NT2/D1 (cell line): Measurements from ENCODE around the gene ABI3BP.

ENCODE experiments used
- SUZ12 ChIP-seq: IDR thresholded peaks from 2 replicates; pipeline ENCODE4 v1.6.1; 2011; ENCODE audit not compliant: insufficient read length, insufficient read depth; ENCODE audit errors: extremely low read depth
- YY1 ChIP-seq: IDR thresholded peaks from 2 replicates; pipeline ENCODE4 v1.6.1; 2011; ENCODE audit not compliant: insufficient read length, insufficient read depth
- ZNF274 ChIP-seq: IDR thresholded peaks from 2 replicates; pipeline ENCODE4 v1.6.1; 2011; ENCODE audit warnings: mild to moderate bottlenecking, low read depth, low read length

DNA sequence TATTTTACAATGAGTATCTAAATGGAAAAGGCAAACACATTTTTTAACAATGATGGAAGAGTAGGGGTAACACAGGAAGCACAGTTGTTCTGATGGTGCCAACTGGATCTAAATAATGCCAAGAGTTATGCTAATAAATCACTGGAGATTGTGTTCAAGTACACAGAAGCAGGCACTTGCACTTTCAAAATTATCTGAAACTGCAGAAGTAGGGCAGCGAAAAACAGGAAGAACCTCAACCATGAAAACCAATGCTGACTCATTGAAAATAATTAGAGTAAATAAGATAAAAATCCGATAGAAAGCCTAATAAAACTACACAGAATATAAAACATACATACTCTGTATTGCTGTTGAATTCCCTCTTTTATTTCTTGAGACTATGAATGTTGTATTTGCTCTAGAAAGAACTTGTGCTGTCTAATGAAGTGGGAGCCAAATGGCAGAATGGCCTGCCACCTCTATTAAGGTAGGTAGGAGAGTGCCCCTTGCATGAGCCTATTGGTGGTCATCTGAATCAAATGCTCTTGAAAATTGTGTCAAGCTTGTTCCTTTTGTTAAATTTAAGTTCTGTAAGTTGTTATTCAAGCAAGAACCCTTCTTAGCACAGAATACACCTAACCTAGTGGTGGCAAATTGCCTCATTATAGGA lies 93.7 kb downstream of the ABI3BP start:
- TF ChIP-seq YY1 (no peak), ZNF274 (no peak), SUZ12 (no peak)
